ENCODE data around the gene MAIP1. TPM values are rescaled to one million over a fixed set of nuclear protein-coding genes. Genes with fewer than 3 reads are reported as not detected.

The MAIP1 gene
- total and polyA plus RNA-seq, 2 donors (not counting 3 experiments of a cell fraction or from before 2014, with no cell fraction given), result 12.0 to 17.7 TPM

- POLR2A ChIA-PET, result no interaction called here
- Histone ChIP-seq H3K4me1 (ENCODE audit: control insufficient read depth, extremely low read depth, insufficient read depth, low read length) (peaks cover 18% of the 10 kb centered on the region), H3K27ac (ENCODE audit: insufficient read depth, low read depth, low read length) (no peak overlapping the region), H4K20me1 (replicated peaks; ENCODE audit: control insufficient read depth, extremely low read depth, insufficient read depth, low read length) (no peaks in the 10 kb centered on the region), H2AFZ (ENCODE audit: low read depth, low read length) (no peak overlapping the region), H3K9ac (replicated peaks; ENCODE audit: extremely low read depth, insufficient read depth, low read length) (no peak overlapping the region), H3K4me3 (replicated peaks in 1 of 3; ENCODE audit: insufficient read depth in 1 of 3, low read depth in 1 of 3, low read length in 3 of 3) (no peak overlapping the region), H3K36me3 (ENCODE audit: control insufficient read depth in 2 of 2, extremely low read depth in 1 of 2, insufficient read depth in 2 of 2, low read length in 2 of 2) (peaks cover 5 to 20% of the 10 kb centered on the region in 2 experiments), H3K79me2 (ENCODE audit: control insufficient read depth, insufficient read depth, low read length) (peaks cover 54% of the 10 kb centered on the region), H3K27me3 (ENCODE audit: control insufficient read depth in 2 of 2, insufficient read depth in 2 of 2, low read length in 2 of 2) (no peaks in the 10 kb centered on the region), H3K9me1 (replicated peaks; ENCODE audit: control insufficient read depth, extremely low read depth, insufficient read depth, low read length) (no peaks in the 10 kb centered on the region), H3K9me3 (replicated peaks; ENCODE audit: control insufficient read depth, insufficient read depth, low read length) (no peaks in the 10 kb centered on the region), H3K4me2 (ENCODE audit: insufficient read depth, low read length) (no peak overlapping the region)
- DNase-seq (ENCODE audit: low read depth, low spot score) (no peak), FAIRE-seq (no peak)
- dilution Hi-C loops (cut with MboI; ENCODE audit: extremely low pct_ligation_motif_present, low sequenced_read_pairs) (no loop called here), intact Hi-C loops (cut with micrococcal nuclease) (no loop called here)
- no peak for TF ChIP-seq EZH2 (IDR thresholded peaks at IDR 0.05; ENCODE audit: borderline replicate concordance, low read depth, low read length, severe bottlenecking)
- TF ChIP-seq JUN (IDR thresholded peaks at IDR 0.05; ENCODE audit: borderline replicate concordance, insufficient read depth, insufficient read length, low read depth), result no peak
- no peak for TF ChIP-seq POLR2AphosphoS5 (IDR thresholded peaks at IDR 0.05; ENCODE audit: insufficient read depth, low read depth, low read length)
- no peak for TF ChIP-seq CTCF (IDR thresholded peaks at IDR 0.05; ENCODE audit: extremely low read depth in 1 of 2, insufficient read depth in 1 of 2, low read depth in 1 of 2, low read length in 2 of 2)
- TF ChIP-seq GATA2 (IDR thresholded peaks at IDR 0.05; ENCODE audit: insufficient read depth, insufficient read length, low read depth, low read length), result no peak
- CTCF ChIA-PET, result no interaction called here
- no TSS peak for BruUV-seq (replicated peaks)
These were observed 2.6 kb downstream of the MAIP1 start for GRCh38 chr2:199958014-199958413.

GRCh38 chr2:199962203-199962602 lies 6.8 kb downstream of the MAIP1 start:
- no TSS peak for BruUV-seq (replicated peaks)
- Histone ChIP-seq H3K9me3 (replicated peaks; ENCODE audit: control insufficient read depth, insufficient read depth, low read length) (no peaks in the 10 kb centered on the region), H3K9me1 (replicated peaks; ENCODE audit: control insufficient read depth, extremely low read depth, insufficient read depth, low read length) (no peaks in the 10 kb centered on the region), H3K36me3 (ENCODE audit: control insufficient read depth in 2 of 2, extremely low read depth in 1 of 2, insufficient read depth in 2 of 2, low read length in 2 of 2) (peaks cover 5 to 27% of the 10 kb centered on the region in 2 experiments), H3K4me2 (ENCODE audit: insufficient read depth, low read length) (no peak overlapping the region), H2AFZ (ENCODE audit: low read depth, low read length) (no peak overlapping the region), H4K20me1 (replicated peaks; ENCODE audit: control insufficient read depth, extremely low read depth, insufficient read depth, low read length) (no peaks in the 10 kb centered on the region), H3K79me2 (ENCODE audit: control insufficient read depth, insufficient read depth, low read length) (peaks cover 15% of the 10 kb centered on the region), H3K27ac (ENCODE audit: insufficient read depth, low read depth, low read length) (no peak overlapping the region), H3K9ac (replicated peaks; ENCODE audit: extremely low read depth, insufficient read depth, low read length) (no peak overlapping the region), H3K4me1 (ENCODE audit: control insufficient read depth, extremely low read depth, insufficient read depth, low read length) (no peaks in the 10 kb centered on the region), H3K4me3 (replicated peaks in 1 of 3; ENCODE audit: insufficient read depth in 1 of 3, low read depth in 1 of 3, low read length in 3 of 3) (no peak overlapping the region), H3K27me3 (ENCODE audit: control insufficient read depth in 2 of 2, insufficient read depth in 2 of 2, low read length in 2 of 2) (no peaks in the 10 kb centered on the region)
- no peak for DNase-seq (ENCODE audit: low read depth, low spot score)
- dilution Hi-C loops (cut with MboI; ENCODE audit: extremely low pct_ligation_motif_present, low sequenced_read_pairs) (no loop called here), intact Hi-C loops (cut with micrococcal nuclease) (no loop called here)
- ChIA-PET CTCF (interaction anchor here (3.7 kb wide), 1 partner anchor 12 kb away, joined by 14 read pairs; no protein-coding TSS in a partner anchor), POLR2A (no interaction called here)
- no peak for TF ChIP-seq CTCF (IDR thresholded peaks at IDR 0.05; ENCODE audit: extremely low read depth in 1 of 2, insufficient read depth in 1 of 2, low read depth in 1 of 2, low read length in 2 of 2)
- TF ChIP-seq JUN (IDR thresholded peaks at IDR 0.05; ENCODE audit: borderline replicate concordance, insufficient read depth, insufficient read length, low read depth), result no peak
- TF ChIP-seq MYC (IDR thresholded peaks at IDR 0.05; ENCODE audit: low read depth, low read length), result no peak
- no peak for FAIRE-seq

All from endothelial cell of umbilical vein (primary cell).